Esophagus squamous epithelium (tissue), 5 donors: ENCODE data around the gene TRAF3IP1. TPM values are rescaled to one million over a fixed set of nuclear protein-coding genes. Genes with fewer than 3 reads are reported as not detected.

Source experiments
- DNase-seq: peaks from one replicate; lab custom pipeline; 2025; lab: John Stamatoyannopoulos, UW
- H3K27ac ChIP-seq, 4 donors: fragments of 200-600 bp; sonication (generic); one replicate each; pipeline ENCODE4 v1.5.1; 2016 to 2019; ENCODE audit warnings: mild to moderate bottlenecking in 1 of 4
- H3K27me3 ChIP-seq, 4 donors: fragments of 200-600 bp; sonication (generic); 1 replicate in 3 of 4; 2 replicates in 1 of 4; pipeline versions ENCODE4 v1.5.1 to v1.6.0; 2017 to 2021; ENCODE audit warnings: antibody characterized with exemption in 1 of 4
- H3K36me3 ChIP-seq, 3 donors: fragments of 200-600 bp; sonication (generic); one replicate each; pipeline ENCODE4 v1.5.1; 2016 to 2019
- H3K4me1 ChIP-seq, 3 donors: fragments of 200-600 bp; sonication (generic); one replicate each; pipeline ENCODE4 v1.5.1; 2017 to 2019
- H3K4me3 ChIP-seq, 4 donors: fragments of 200-600 bp; sonication (generic); 1 replicate in 3 of 4; 2 replicates in 1 of 4; pipeline ENCODE4 v1.5.1; 2016 to 2019; ENCODE audit warnings: mild to moderate bottlenecking in 2 of 4, moderate library complexity in 1 of 4
- H3K9me3 ChIP-seq, 3 donors: fragments of 200-600 bp; sonication (generic); one replicate each; pipeline ENCODE4 v1.5.1; 2016 to 2019
- CTCF ChIP-seq, 6 experiments: fragments of 450-650 bp in 4 of 6; fragments of 200-600 bp in 2 of 6; sonication (generic) in 2 of 6; IDR thresholded peaks; one replicate each; pipeline ENCODE4 v1.5.1; 2016 to 2019; ENCODE audit warnings: antibody characterized with exemption in 6 of 6, mild to moderate bottlenecking in 4 of 6, moderate library complexity in 4 of 6
- POLR2A ChIP-seq, 4 donors: fragments of 450-650 bp; IDR thresholded peaks; one replicate each; pipeline ENCODE4 v1.6.1; 2017; ENCODE audit warnings: antibody characterized with exemption in 4 of 4, mild to moderate bottlenecking in 4 of 4, moderate library complexity in 3 of 4
- WGBS, 2 donors: methylation state at CpG; one replicate each; pipeline ENCODE4 v1.1.5; 2018; 5-methylcytosine and 5-hydroxymethylcytosine counted together
- intact Hi-C: fragments of 100-400 bp; cut with DNase I; formaldehyde crosslinking; loops from one replicate; pipeline ENCODE4 v1.15.0; 2022
- total RNA-seq, 4 donors: library from RNA; depleted of rRNA; stranded (reverse); fragments of >200 nt; gene quantifications; one replicate each; pipeline ENCODE4 v1.1.0, GENCODE V29; 2016
- donor health status: DM: yes; HTN: yes; CAD: no.

TRAF3IP1 gene
- total RNA-seq, 4 donors from 2014 or later: 5.4 to 13.5 (median 9.8) TPM

- Histone ChIP-seq H3K9me3 (no peaks in the 10 kb centered on the region), H3K27me3 (no peaks in the 10 kb centered on the region), H3K4me1 (peaks cover 9 to 60% (median 23%) of the 10 kb centered on the region in 3 donors), H3K4me3 (no peak overlapping the region), H3K27ac (no peak overlapping the region), H3K36me3 (peaks cover 0 to 39% (median 10%) of the 10 kb centered on the region in 3 donors)
- intact Hi-C loops: no loop called here
- no peak for DNase-seq
- TF ChIP-seq POLR2A (IDR thresholded peaks at IDR 0.05): no peak
- TF ChIP-seq CTCF (IDR thresholded peaks at IDR 0.05): no peak
- WGBS, 2 donors: 75 to 81% methylated on average over 7 of the region's 12 CpGs
Measured at GRCh38 chr2:238280083-238280825, 40.1 kb upstream of the TRAF3IP1 start.

GRCh38 chr2:238281826-238282480 is 38.4 kb upstream of the TRAF3IP1 start:
- no peak for TF ChIP-seq POLR2A (IDR thresholded peaks at IDR 0.05)
- no peak for TF ChIP-seq CTCF (IDR thresholded peaks at IDR 0.05)
- intact Hi-C loops: no loop called here
- Histone ChIP-seq H3K9me3 (no peaks in the 10 kb centered on the region), H3K4me1 (peaks cover 24 to 77% (median 37%) of the 10 kb centered on the region in 3 donors), H3K27me3 (no peaks in the 10 kb centered on the region), H3K36me3 (peaks cover 0 to 22% (median 1%) of the 10 kb centered on the region in 3 donors), H3K4me3 (no peak overlapping the region), H3K27ac (no peak overlapping the region)
- DNase-seq: no peak
- WGBS, 2 donors: 81 to 85% methylated on average over 5 to 7 of the region's 13 CpGs

GRCh38 chr2:238282861-238283738 is 37.2 kb upstream of the TRAF3IP1 start:
- H3K4me1 ChIP-seq: peaks cover 35 to 88% (median 43%) of the 10 kb centered on the region in 3 donors
- intact Hi-C loops: no loop called here
- DNase-seq: no peak
- no peak overlapping the region for H3K4me3 ChIP-seq
- 82 to 89% methylated on average over 12 to 15 of the region's 17 CpGs for WGBS, 2 donors
- H3K27me3 ChIP-seq: no peaks in the 10 kb centered on the region
- no peak for TF ChIP-seq POLR2A (IDR thresholded peaks at IDR 0.05)
- no peak for TF ChIP-seq CTCF (IDR thresholded peaks at IDR 0.05)
- no peaks in the 10 kb centered on the region for H3K9me3 ChIP-seq
- H3K27ac ChIP-seq: peak overlapping the region in 2 of 4 donors; percentile 45 to 94
- peaks cover 0 to 11% (median 0%) of the 10 kb centered on the region in 3 donors for H3K36me3 ChIP-seq

GRCh38 chr2:238284802-238285515 is 35.4 kb upstream of the TRAF3IP1 start:
- DNase-seq: no peak
- peak overlapping the region; percentile 94 to 99 (median 98) for H3K27ac ChIP-seq
- no peaks in the 10 kb centered on the region for H3K9me3 ChIP-seq
- H3K4me1 ChIP-seq: peaks cover 43 to 84% (median 52%) of the 10 kb centered on the region in 3 donors
- peak overlapping the region in 2 of 4 donors; percentile 15 to 97 for H3K4me3 ChIP-seq
- no peak for TF ChIP-seq POLR2A (IDR thresholded peaks at IDR 0.05)
- TF ChIP-seq CTCF (IDR thresholded peaks at IDR 0.05): no peak
- 59% methylated on average over 7 to 10 of the region's 11 CpGs for WGBS, 2 donors
- no peaks in the 10 kb centered on the region for H3K27me3 ChIP-seq
- peaks cover 0 to 4% (median 0%) of the 10 kb centered on the region in 3 donors for H3K36me3 ChIP-seq
- intact Hi-C loops: no loop called here
